GM12878 (cell line): ENCODE measurements around the gene PHKG2. TPM values are rescaled to one million over a fixed set of nuclear protein-coding genes. Genes with fewer than 3 reads are reported as not detected.

ENCODE experiments used
- ATAC-seq: fragments of 200-7000 bp; cut with Tn5 transposase; 3 replicates; pipeline ENCODE4 v1.9.1; 2020; ENCODE audit warnings: mild to moderate bottlenecking, moderate library complexity
- BruUV-seq: library from RNA; stranded (reverse); fragments of 400-500 nt; replicated peaks from 2 replicates; lab custom pipeline; 2021; lab: Mats Ljungman, UMichigan
- CTCF ChIA-PET: fragments of 300-600 bp; sonication (Branson Sonifier 250); formaldehyde crosslinking; extraction: SDS; loops from one replicate; lab custom pipeline; 2021; ENCODE audit warnings: inconsistent platforms; lab: Yijun Ruan, JAX
- POLR2A ChIA-PET: fragments of 350-600 bp; formaldehyde crosslinking; extraction: SDS; loops from one replicate; lab custom pipeline; 2021; ENCODE audit warnings: inconsistent platforms; lab: Charles Lee
- RAD21 ChIA-PET: fragments of 300-600 bp; sonication (Branson Sonifier 250); formaldehyde crosslinking; loops from one replicate; lab custom pipeline; 2023; ENCODE audit warnings: antibody characterized with exemption; ENCODE audit not compliant: unreplicated experiment; lab: Charles Lee
- SMC1A ChIA-PET: fragments of 300-600 bp; sonication (Branson Sonifier 250); formaldehyde crosslinking; loops from one replicate; lab custom pipeline; 2023; ENCODE audit not compliant: unreplicated experiment, uncharacterized antibody; lab: Charles Lee
- DNase-seq: peaks from one replicate; pipeline ENCODE4 v3.0.0-alpha.2; 2011; ENCODE audit warnings: low read depth, low spot score
- FAIRE-seq: peaks from 3 replicates; lab custom pipeline; 2011; peaks lifted over from hg19 to GRCh38; lab: Jason Lieb, UNC
- H2AFZ ChIP-seq: 2 replicates; pipeline ENCODE4 v1.6.0; 2011; ENCODE audit warnings: low read depth, low read length, control low read depth; ENCODE audit not compliant: control insufficient read depth
- H3K27ac ChIP-seq: 2 replicates; pipeline ENCODE4 v1.5.1; 2011; ENCODE audit warnings: control low read depth; ENCODE audit not compliant: control insufficient read depth, insufficient read depth
- H3K27me3 ChIP-seq, 2 experiments: replicated peaks in 1 of 2; 2 replicates each; pipeline versions ENCODE4 v1.6.0 to v1.6.1; 2011; ENCODE audit warnings: low read length in 1 of 2; ENCODE audit not compliant: control insufficient read depth in 2 of 2, insufficient read depth in 2 of 2
- H3K36me3 ChIP-seq, 2 experiments: 2 replicates each; pipeline ENCODE4 v1.5.1; 2011; ENCODE audit warnings: low read length in 1 of 2; ENCODE audit not compliant: control insufficient read depth in 2 of 2, insufficient read depth in 2 of 2
- H3K4me1 ChIP-seq: 2 replicates; pipeline ENCODE4 v1.6.1; 2011; ENCODE audit warnings: mild to moderate bottlenecking, low read length, moderate library complexity, mixed read lengths; ENCODE audit not compliant: control insufficient read depth, insufficient read depth
- H3K4me2 ChIP-seq: 2 replicates; pipeline ENCODE4 v1.6.0; 2011; ENCODE audit warnings: control low read depth; ENCODE audit not compliant: control insufficient read depth, insufficient read depth
- H3K4me3 ChIP-seq: fragments of 200-600 bp; sonication (generic); 2 replicates; pipeline ENCODE4 v1.5.1; 2016
- H3K79me2 ChIP-seq: 2 replicates; pipeline ENCODE4 v1.6.0; 2011; ENCODE audit warnings: low read length; ENCODE audit not compliant: control insufficient read depth, insufficient read depth
- H3K9ac ChIP-seq: 2 replicates; pipeline ENCODE4 v1.8.0; 2011; ENCODE audit warnings: low read length, control low read depth, mixed read lengths; ENCODE audit not compliant: control insufficient read depth, insufficient read depth
- H3K9me3 ChIP-seq: replicated peaks from 3 replicates; pipeline ENCODE4 v1.5.1; 2011; ENCODE audit warnings: mild to moderate bottlenecking, low read length; ENCODE audit not compliant: control insufficient read depth, insufficient read depth
- H4K20me1 ChIP-seq: 2 replicates; pipeline ENCODE4 v1.6.0; 2011; ENCODE audit not compliant: control insufficient read depth, insufficient read depth
- CREB1 ChIP-seq: IDR thresholded peaks from 2 replicates; pipeline ENCODE4 v1.6.1; 2012; ENCODE audit warnings: low read depth, mild to moderate bottlenecking, inconsistent platforms
- E2F4 ChIP-seq: IDR thresholded peaks from 2 replicates; pipeline ENCODE4 v1.6.1; 2012; ENCODE audit warnings: low read depth, low read length, improper control_type of control experiment
- MLLT1 ChIP-seq: fragments of 450-650 bp; IDR thresholded peaks from 2 replicates; pipeline ENCODE4 v1.6.1; 2016; ENCODE audit warnings: mild to moderate bottlenecking
- MYC ChIP-seq: IDR thresholded peaks from 2 replicates; pipeline ENCODE4 v1.6.1; 2011; ENCODE audit warnings: mild to moderate bottlenecking, low read length, moderate library complexity, inconsistent platforms; ENCODE audit not compliant: insufficient read depth, insufficient replicate concordance, insufficient read length, severe bottlenecking
- PAX8 ChIP-seq: fragments of 450-650 bp; IDR thresholded peaks from 2 replicates; pipeline ENCODE4 v1.6.1; 2017; ENCODE audit warnings: mild to moderate bottlenecking, moderate library complexity
- RAD51 ChIP-seq: fragments of 450-650 bp; IDR thresholded peaks from 2 replicates; pipeline ENCODE4 v1.6.1; 2016; ENCODE audit warnings: moderate library complexity, mild to moderate bottlenecking, inconsistent platforms
- RELB ChIP-seq: fragments of 450-650 bp; IDR thresholded peaks from 2 replicates; pipeline ENCODE4 v1.6.1; 2017; ENCODE audit warnings: low read depth, mild to moderate bottlenecking, moderate library complexity
- SMC3 ChIP-seq: IDR thresholded peaks from 2 replicates; pipeline ENCODE4 v1.6.1; 2011; ENCODE audit warnings: low read length, improper control_type of control experiment, borderline replicate concordance
- SPI1 ChIP-seq: IDR thresholded peaks from 2 replicates; pipeline ENCODE4 v1.6.1; 2011; ENCODE audit warnings: low read depth, mild to moderate bottlenecking, low read length, moderate library complexity, borderline replicate concordance; ENCODE audit not compliant: insufficient read depth
- TCF12 ChIP-seq: IDR thresholded peaks from 2 replicates; pipeline ENCODE4 v1.6.1; 2011; ENCODE audit warnings: low read depth, mild to moderate bottlenecking, low read length
- ZNF24 ChIP-seq: fragments of 450-650 bp; IDR thresholded peaks from 2 replicates; pipeline ENCODE4 v1.6.1; 2017; ENCODE audit warnings: antibody characterized with exemption, mild to moderate bottlenecking
- ZNF687 ChIP-seq: fragments of 450-650 bp; IDR thresholded peaks from 2 replicates; pipeline ENCODE4 v1.6.1; 2017; ENCODE audit warnings: mild to moderate bottlenecking, moderate library complexity
- WGBS: methylation state at CpG from one replicate; pipeline ENCODE4 v1.1.6; 2016; ENCODE audit warnings: low lambda C conversion rate; ENCODE audit not compliant: insufficient replicate concordance, insufficient coverage; ENCODE audit errors: missing lambda C conversion rate; 5-methylcytosine and 5-hydroxymethylcytosine counted together
- in situ Hi-C: fragments of 300-500 bp; cut with MboI; formaldehyde crosslinking; loops from 9 replicates; pipeline ENCODE4 v1.14.3; 2018; ENCODE audit warnings: mixed read lengths
- intact Hi-C: fragments of 100-400 bp; cut with micrococcal nuclease; formaldehyde crosslinking; loops from one replicate; pipeline ENCODE4 v1.14.2; 2022; ENCODE audit not compliant: unreplicated experiment
- polyA plus RNA-seq, 11 experiments: library from polyadenylated mRNA; depleted of rRNA in 4 of 11; unstranded in 6 of 11; stranded (reverse) in 5 of 11; fragments of >200 nt; fragmentation: Nextera tagmentation in 4 of 11; fragmentation: Illumina TruSeq in 1 of 11; extraction: Ambion mirVana in 4 of 11; extraction: Trizol in 1 of 11; gene quantifications; 1 replicate in 1 of 11; 2 replicates in 10 of 11; pipeline versions ENCODE4 v1.2.1 to v1.2.3, GENCODE V29; 2011 to 2016; ENCODE audit warnings: inconsistent platforms in 2 of 11, missing spikeins in 2 of 11, low read depth in 1 of 11
- total RNA-seq, 4 experiments: library from RNA; depleted of rRNA in 3 of 4; stranded (reverse); fragments of >200 nt in 3 of 4; fragmentation: Illumina TruSeq in 1 of 4; extraction: Trizol in 1 of 4; gene quantifications; 2 replicates each; pipeline versions ENCODE4 v1.2.1 to v1.2.3, GENCODE V29; 2013 to 2021

PHKG2 gene
- total and polyA plus RNA-seq, 10 of the 15 experiments (the other 5 are each of a cell fraction or from before 2014, with no cell fraction given), result 5.2 to 50.1 (median 37.2) TPM

- ChIA-PET SMC1A (no interaction called here), RAD21 (interaction anchor here (0.7 kb wide), 1 partner anchor 259 kb away, joined by 3 read pairs; no protein-coding TSS in a partner anchor), CTCF (interaction anchor here (0.8 to 1.1 kb wide), 2 partner anchors 9 to 52 kb away, joined by 4 read pairs; no protein-coding TSS in a partner anchor), POLR2A (interaction anchor here (0.6 to 1.0 kb wide), 6 partner anchors 13 to 328 kb away, joined by 3 to 5 read pairs (median 4); partner anchors contain the start of genes FBXL19 and PHKG2)
- H3K4me3 ChIP-seq, result peak within 1 kb of the TSS; percentile 83
- peak; percentile 88 for DNase-seq
- H3K4me1 ChIP-seq, result peaks cover 9% of the 10 kb centered on the region
- TSS peak; percentile 74 for BruUV-seq
- WGBS, result under 1% methylated on average over 55 of the region's 60 CpGs
- H3K9me3 ChIP-seq, result no peaks in the 10 kb centered on the region
- in situ Hi-C loops, result loop anchor here (25.0 kb wide), 1 partner anchor 1125 kb away; no protein-coding TSS in a partner anchor
- peak; percentile 95 for ATAC-seq
- peaks cover 19 to 25% of the 10 kb centered on the region in 2 experiments; a peak in 3 of 4 replicates for H3K36me3 ChIP-seq
- intact Hi-C loops, result loop anchor here (5.0 kb wide), 2 partner anchors 105 to 160 kb away; partner anchors contain the start of genes FBRS and FBXL19
- H3K4me2 ChIP-seq, result peak within 1 kb of the TSS; percentile 95
- FAIRE-seq, result peak; percentile 100
- H3K27me3 ChIP-seq, result no peaks in the 10 kb centered on the region
- peaks cover 15% of the 10 kb centered on the region for H3K79me2 ChIP-seq
- H3K9ac ChIP-seq, result peak within 1 kb of the TSS; percentile 84
- peak within 1 kb of the TSS; percentile 94 for H2AFZ ChIP-seq
- peak within 1 kb of the TSS; percentile 74 for H3K27ac ChIP-seq
- H4K20me1 ChIP-seq, result no peaks in the 10 kb centered on the region
- TF ChIP-seq RELB, result peak; percentile 72
- TF ChIP-seq ZNF24, result no peak
- TF ChIP-seq SPI1, result peak; percentile 59; the same call in 1 of the 2 replicates
- no peak for TF ChIP-seq PAX8
- TF ChIP-seq TCF12, result peak; percentile 32; the same call in 1 of the 2 replicates
- TF ChIP-seq MYC, result no peak
- no peak for TF ChIP-seq RAD51
- no peak for TF ChIP-seq SMC3
- peak; percentile 65; the same call in 1 of the 2 replicates for TF ChIP-seq E2F4
- peak; percentile 96 for TF ChIP-seq CREB1
- TF ChIP-seq MLLT1, result no peak
- 0 out of 2 replicates have a peak, but pooled peaks have one; percentile 42 for TF ChIP-seq ZNF687
Observed at GRCh38 chr16:30761928-30762902, 14.0 kb downstream of the PHKG2 start, which contains the start of the genes CFAP119 and RNF40. Gene CFAP119 (minus strand): TSS chr16:30762062. CDS start chr16:30761748, 314 bp downstream. Gene RNF40 (plus strand): TSS chr16:30762322. CDS start chr16:30762546, 224 bp downstream.
